Ureter (tissue), 1 donor: ENCODE data around the gene PDE11A. TPM values are rescaled to one million over a fixed set of nuclear protein-coding genes. Genes with fewer than 3 reads are reported as not detected.
"Not testable (repeated sequence)": the region's sequence is repeated elsewhere in the genome, so short reads cannot be mapped to it uniquely, and the experiment has no call there.

ENCODE experiments used
- DNase-seq: peaks from one replicate; pipeline ENCODE4 v3.0.0-alpha.2; 2020; ENCODE audit warnings: low spot score
- total RNA-seq: library from RNA; stranded (reverse); gene quantifications from one replicate; pipeline ENCODE4 v1.2.4, GENCODE V29; 2023
- donor health status: DM: yes; HTN: yes; CAD: no.

Gene PDE11A
- 2.2 TPM for total RNA-seq

GRCh38 chr2:178072383-178073301 is at the start of gene PDE11A:
PDE11A (minus strand) TSS chr2:178072777; CDS start chr2:178072437, 340 bp downstream.
- DNase-seq: peak; percentile 83

- no peak for DNase-seq
Observed at GRCh38 chr2:178119179-178119922, 46.8 kb upstream of the PDE11A start.

- no peak for DNase-seq
Observed at GRCh38 chr2:178117725-178118124, 45.1 kb upstream of the PDE11A start.

- no peak for DNase-seq
Observed at GRCh38 chr2:178115271-178115670, 42.7 kb upstream of the PDE11A start.

- no peak for DNase-seq
Observed at GRCh38 chr2:178114462-178114861, 41.9 kb upstream of the PDE11A start.

- DNase-seq: peak; percentile 91
Observed at GRCh38 chr2:178112202-178113152, 39.9 kb upstream of the PDE11A start, which contains the start of gene RBM45. RBM45 (plus strand) TSS chr2:178112437; CDS start chr2:178112547, 110 bp downstream.

- DNase-seq: no peak
Observed at GRCh38 chr2:178111743-178112142, 39.2 kb upstream of the PDE11A start.

GRCh38 chr2:178110681-178111080 is 38.1 kb upstream of the PDE11A start:
- no peak for DNase-seq

GRCh38 chr2:178109813-178110212 is 37.2 kb upstream of the PDE11A start:
- DNase-seq: no peak

GRCh38 chr2:178108176-178108575 is 35.6 kb upstream of the PDE11A start:
- DNase-seq: no peak

GRCh38 chr2:178106053-178106452 is 33.5 kb upstream of the PDE11A start:
- no peak for DNase-seq

GRCh38 chr2:178105566-178105965 is 33.0 kb upstream of the PDE11A start:
- DNase-seq: no peak

- no peak for DNase-seq
Observed at GRCh38 chr2:178101321-178102079, 28.9 kb upstream of the PDE11A start.

- no peak for DNase-seq
Observed at GRCh38 chr2:178093471-178093870, 20.9 kb upstream of the PDE11A start.

- DNase-seq: no peak
Observed at GRCh38 chr2:178088774-178089270, 16.2 kb upstream of the PDE11A start.

- no peak for DNase-seq
Observed at GRCh38 chr2:178084273-178084672, 11.7 kb upstream of the PDE11A start.

GRCh38 chr2:178082408-178083045 is 9.9 kb upstream of the PDE11A start:
- DNase-seq: no peak

GRCh38 chr2:178079279-178079678 is 6.7 kb upstream of the PDE11A start:
- DNase-seq: not testable (repeated sequence)

GRCh38 chr2:178076130-178076529 is 3.6 kb upstream of the PDE11A start:
- DNase-seq: no peak

- no peak for DNase-seq
Observed at GRCh38 chr2:178075006-178075326, 2.4 kb upstream of the PDE11A start.
